ENCODE data around the gene NAIP.
"Not testable (repeated sequence)": the region's sequence is repeated elsewhere in the genome, so short reads cannot be mapped to it uniquely, and the experiment has no call there.

The NAIP gene, protein sequence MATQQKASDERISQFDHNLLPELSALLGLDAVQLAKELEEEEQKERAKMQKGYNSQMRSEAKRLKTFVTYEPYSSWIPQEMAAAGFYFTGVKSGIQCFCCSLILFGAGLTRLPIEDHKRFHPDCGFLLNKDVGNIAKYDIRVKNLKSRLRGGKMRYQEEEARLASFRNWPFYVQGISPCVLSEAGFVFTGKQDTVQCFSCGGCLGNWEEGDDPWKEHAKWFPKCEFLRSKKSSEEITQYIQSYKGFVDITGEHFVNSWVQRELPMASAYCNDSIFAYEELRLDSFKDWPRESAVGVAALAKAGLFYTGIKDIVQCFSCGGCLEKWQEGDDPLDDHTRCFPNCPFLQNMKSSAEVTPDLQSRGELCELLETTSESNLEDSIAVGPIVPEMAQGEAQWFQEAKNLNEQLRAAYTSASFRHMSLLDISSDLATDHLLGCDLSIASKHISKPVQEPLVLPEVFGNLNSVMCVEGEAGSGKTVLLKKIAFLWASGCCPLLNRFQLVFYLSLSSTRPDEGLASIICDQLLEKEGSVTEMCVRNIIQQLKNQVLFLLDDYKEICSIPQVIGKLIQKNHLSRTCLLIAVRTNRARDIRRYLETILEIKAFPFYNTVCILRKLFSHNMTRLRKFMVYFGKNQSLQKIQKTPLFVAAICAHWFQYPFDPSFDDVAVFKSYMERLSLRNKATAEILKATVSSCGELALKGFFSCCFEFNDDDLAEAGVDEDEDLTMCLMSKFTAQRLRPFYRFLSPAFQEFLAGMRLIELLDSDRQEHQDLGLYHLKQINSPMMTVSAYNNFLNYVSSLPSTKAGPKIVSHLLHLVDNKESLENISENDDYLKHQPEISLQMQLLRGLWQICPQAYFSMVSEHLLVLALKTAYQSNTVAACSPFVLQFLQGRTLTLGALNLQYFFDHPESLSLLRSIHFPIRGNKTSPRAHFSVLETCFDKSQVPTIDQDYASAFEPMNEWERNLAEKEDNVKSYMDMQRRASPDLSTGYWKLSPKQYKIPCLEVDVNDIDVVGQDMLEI (N-terminal part only)

DNA sequence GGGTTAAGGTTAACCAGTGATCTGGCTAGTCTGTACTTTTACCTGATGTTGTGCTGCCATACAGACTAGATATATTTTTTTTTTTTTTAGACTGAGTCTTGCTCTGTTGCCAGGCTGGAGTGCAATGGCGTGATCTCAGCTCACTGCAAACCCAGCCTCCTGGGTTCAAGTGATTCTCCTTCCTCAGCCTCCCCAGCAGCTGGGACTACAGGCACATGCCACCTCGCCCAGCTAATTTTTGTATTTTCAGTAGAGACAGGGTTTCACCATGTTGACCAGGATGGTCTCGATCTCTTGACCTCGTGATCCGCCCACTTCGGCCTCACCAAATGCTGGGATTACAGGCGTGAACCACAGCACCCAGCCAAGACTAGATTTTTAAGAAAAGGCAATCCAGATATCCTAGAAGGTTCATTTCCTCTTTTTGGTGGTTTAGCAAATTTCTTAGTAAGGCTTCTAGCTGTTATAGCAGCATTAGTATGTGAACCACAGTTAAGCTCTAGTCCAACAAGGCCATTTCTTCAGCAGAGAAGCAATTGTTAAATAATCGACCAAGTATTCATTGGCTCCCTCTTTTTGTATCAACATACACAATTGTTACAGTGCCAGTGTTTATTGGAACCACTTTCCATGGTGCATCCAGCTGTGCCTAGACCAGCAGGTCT, at the start of gene NAIP:
Gene NAIP, minus strand, starts transcription at position 51 of the 665 bp plus-strand sequence. CDS start 12,424 bp downstream, outside the sequence.
- DNase-seq (ENCODE audit: low spot score), result not testable (repeated sequence)

GRCh38 chr5:71067262-71067928, 42.3 kb upstream of the NAIP start, which contains the start of gene GTF2H2:
Gene GTF2H2 (minus strand): TSS chr5:71067676. CDS start chr5:71062763, 4,913 bp downstream.
- DNase-seq (ENCODE audit: low spot score), result not testable (repeated sequence)

DNA sequence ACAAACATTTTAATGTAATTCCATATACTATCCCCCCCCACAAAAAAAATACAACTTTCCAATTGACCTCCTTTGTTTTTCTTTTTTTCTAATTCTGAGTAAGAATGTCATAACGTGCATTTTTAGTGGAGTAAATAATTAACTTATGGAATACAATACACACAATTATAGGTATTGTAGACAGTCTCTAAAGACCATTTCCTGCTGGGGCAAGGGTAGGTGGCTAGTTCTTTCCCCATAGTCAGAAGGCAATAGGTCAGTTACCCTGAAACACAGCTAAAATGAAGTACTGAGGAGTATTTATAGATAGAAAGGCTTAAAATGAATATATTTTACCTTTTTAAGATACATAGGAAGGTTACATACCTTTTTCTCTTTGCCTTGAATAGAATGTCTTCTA, 36.2 kb upstream of the NAIP start:
- not testable (repeated sequence) for DNase-seq (ENCODE audit: low spot score)

GRCh38 chr5:71059426-71059825, 34.3 kb upstream of the NAIP start:
- not testable (repeated sequence) for DNase-seq (ENCODE audit: low spot score)

DNA sequence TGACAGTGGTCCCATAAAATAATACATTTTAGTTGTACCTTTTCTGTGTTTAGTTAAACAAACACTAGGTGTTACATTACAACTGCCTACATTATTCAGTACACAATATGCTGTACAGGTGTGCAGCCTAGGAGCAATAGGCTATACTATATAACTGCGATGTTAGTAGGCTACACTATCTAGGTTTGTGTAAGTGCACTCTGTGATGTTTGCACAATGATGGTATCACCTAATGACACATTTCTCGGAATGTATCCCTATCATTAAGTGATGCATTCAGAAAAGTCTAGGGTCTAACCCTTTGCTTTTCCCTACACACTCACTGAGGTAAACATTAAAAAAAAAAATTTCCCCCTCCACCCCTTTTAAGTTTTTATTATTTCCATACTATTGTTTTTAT, 19.7 kb upstream of the NAIP start:
- DNase-seq (ENCODE audit: low spot score), result not testable (repeated sequence)

DNA sequence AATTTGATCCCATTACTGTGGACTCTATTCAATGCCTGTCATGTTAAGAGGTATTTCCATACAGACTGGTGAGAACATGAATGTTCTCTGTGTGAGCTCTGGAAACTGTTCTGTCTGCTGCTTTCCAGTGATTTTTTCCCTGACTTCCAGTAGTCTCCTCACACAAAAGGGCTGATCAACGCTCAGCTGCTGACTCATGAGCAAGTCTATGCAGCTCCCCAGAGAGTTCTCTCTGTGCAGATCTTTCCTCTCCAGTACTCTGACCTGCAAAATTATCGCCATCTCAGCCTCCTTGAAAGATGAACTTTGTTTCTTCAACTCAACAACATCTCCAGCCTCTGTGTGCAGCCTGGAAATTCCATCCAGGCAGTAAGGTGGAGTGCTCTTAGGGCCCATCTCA, 19.0 kb upstream of the NAIP start:
- not testable (repeated sequence) for DNase-seq (ENCODE audit: low spot score)

- DNase-seq (ENCODE audit: low spot score), result not testable (repeated sequence)
These were observed 6.1 kb upstream of the NAIP start for GRCh38 chr5:71031046-71031776.

GRCh38 chr5:71020643-71021042, 4.5 kb downstream of the NAIP start:
- DNase-seq (ENCODE audit: low spot score), result not testable (repeated sequence)

- DNase-seq (ENCODE audit: low spot score), result not testable (repeated sequence)
These were observed 6.6 kb downstream of the NAIP start for GRCh38 chr5:71018376-71019005.

DNA sequence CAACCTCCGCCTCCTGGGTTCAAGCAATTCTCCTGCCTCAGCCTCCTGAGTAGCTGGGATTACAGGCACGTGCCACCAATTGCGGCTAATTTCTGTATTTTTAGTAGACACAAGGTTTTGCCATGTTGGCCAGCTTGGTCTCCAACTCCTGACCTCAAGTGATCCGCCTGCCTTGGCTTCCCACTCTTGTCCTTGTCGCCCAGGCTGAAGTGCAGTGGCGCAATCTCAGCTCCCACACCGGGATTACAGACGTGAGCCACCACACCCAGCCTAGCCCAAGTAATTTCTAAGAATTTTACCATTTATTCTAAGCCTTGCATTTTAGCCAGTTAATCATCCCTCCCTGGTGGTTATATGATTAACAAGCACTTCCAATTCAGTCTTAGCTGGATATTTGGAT, 11.0 kb downstream of the NAIP start:
- DNase-seq (ENCODE audit: low spot score), result no peak

- DNase-seq (ENCODE audit: low spot score), result no peak
These were observed 11.6 kb downstream of the NAIP start for GRCh38 chr5:71013575-71013974.

DNA sequence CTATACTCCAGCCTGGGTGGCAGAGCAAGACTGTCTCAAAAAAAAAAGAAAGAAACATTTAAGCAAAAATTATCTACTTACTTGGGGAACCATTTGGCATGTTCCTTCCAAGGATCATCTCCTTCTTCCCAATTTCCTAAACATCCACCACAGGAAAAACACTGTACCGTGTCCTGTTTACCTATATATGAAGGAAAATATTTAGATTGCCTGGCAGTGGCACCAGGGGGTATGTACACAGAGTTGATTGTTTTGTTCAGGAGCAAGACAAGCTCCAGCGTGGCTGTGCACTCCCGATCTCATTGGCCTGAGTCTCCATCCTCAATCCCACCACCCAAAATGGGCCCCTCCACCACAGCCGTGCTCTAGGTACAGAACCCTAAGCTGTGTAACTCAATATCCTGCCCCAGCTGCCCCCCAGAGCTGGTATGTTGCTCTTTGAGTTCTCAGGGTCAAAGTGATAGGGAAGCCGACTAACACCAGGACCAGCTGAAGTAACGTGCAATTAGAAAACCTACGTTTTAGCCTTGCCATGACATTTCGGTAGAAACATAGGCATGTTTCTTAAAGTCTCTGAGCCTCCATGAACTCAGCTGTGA, 13.8 kb downstream of the NAIP start:
- no peak for DNase-seq (ENCODE audit: low spot score)

GRCh38 chr5:71006983-71007382, 18.2 kb downstream of the NAIP start:
- DNase-seq (ENCODE audit: low spot score), result not testable (repeated sequence)

DNA sequence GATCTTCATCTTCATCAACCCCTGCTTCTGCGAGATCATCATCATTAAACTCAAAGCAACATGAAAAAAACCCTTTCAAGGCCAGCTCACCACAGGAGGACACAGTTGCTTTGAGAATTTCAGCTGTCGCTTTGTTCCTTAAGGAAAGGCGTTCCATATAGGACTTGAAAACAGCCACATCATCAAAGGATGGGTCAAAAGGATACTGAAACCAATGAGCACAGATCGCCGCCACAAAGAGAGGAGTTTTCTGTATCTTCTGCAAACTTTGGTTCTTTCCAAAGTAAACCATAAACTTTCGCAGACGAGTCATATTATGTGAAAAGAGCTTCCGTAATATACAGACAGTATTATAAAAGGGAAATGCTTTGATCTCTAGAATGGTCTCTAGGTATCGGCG, 40.3 kb downstream of the NAIP start:
- not testable (repeated sequence) for DNase-seq (ENCODE audit: low spot score)

DNA sequence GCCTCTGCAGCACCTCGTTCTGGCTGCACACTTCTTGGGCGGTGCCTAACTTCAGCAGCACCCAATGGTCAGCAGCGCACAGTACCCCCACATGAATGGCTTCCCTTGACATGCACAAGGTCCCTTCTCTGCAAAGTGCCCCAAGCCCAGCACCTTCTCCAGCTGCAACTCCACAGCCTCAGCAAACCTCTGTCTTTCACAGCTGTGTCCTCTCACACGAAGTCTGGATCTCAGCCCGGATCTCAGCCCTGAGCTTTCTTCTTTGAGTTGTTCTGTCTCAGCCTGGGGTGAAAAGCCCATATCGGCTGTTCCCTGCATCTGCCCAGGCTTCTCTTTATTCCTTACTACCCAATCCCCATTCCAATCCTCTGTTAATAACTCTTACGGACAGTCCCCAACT, 57.9 kb downstream of the NAIP start:
- not testable (repeated sequence) for DNase-seq (ENCODE audit: low spot score)

GRCh38 chr5:70964531-70964930, 60.6 kb downstream of the NAIP start:
- not testable (repeated sequence) for DNase-seq (ENCODE audit: low spot score)

DNA sequence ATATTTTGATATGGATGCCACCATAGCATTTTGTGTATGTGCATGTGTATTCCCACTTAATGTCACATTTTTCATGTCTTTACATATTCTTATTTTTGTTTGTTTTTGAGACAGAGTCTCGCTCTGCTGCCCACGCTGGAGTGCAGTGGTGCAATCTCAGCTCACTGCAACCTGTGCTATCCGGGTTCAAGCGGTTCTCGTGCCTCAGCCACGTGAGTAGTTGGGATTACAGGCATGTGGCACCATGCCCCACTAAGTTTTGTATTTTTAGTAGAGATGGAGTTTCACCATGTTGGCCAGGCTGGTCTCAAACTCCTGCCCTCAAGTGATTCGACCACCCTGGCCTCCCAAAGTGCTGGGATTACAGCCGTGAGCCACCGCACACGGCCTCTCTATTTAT, 72.1 kb downstream of the NAIP start:
- not testable (repeated sequence) for DNase-seq (ENCODE audit: low spot score)

DNA sequence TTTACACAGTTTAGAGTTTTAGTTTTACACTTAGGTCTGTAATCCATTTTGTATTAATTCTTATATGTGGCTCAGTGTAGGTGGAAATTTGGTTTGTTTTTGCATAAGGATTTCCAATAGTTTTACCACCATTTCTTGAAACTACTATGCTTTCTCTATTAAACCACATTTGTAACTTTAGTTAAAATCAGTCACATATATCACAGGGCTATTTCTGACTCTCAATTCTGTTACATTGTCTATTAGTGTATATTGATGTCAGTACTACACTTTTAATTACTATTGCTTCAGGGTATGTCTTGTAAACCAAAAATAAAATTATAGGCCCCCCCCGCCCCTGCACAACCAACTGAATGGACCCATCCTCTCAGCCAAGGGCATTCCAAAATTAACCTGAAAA, 92.6 kb downstream of the NAIP start:
- DNase-seq (ENCODE audit: low spot score), result not testable (repeated sequence)

- not testable (repeated sequence) for DNase-seq (ENCODE audit: low spot score)
These were observed 93.3 kb downstream of the NAIP start for GRCh38 chr5:70931709-70932368.

Data from hepatic stellate cell (primary cell).